Left lung (tissue), 10 donors: Measurements from ENCODE around the gene NDUFA11. TPM values are rescaled to one million over a fixed set of nuclear protein-coding genes. Genes with fewer than 3 reads are reported as not detected.
"Not testable (repeated sequence)": the region's sequence is repeated elsewhere in the genome, so short reads cannot be mapped to it uniquely, and the experiment has no call there.

Source experiments
- ATAC-seq: fragments of 200-7000 bp; cut with Tn5 transposase; one replicate; pipeline ENCODE4 v1.9.1; 2020; ENCODE audit warnings: moderate library complexity
- DNase-seq, 4 donors: peaks; one replicate each; pipeline ENCODE4 v3.0.0-alpha.2; 2013 to 2020
- H3K27ac ChIP-seq, 2 donors: fragments of 200-600 bp; sonication (generic) in 1 of 2; one replicate each; pipeline versions ENCODE4 v1.5.0 to v1.8.0; 2020 to 2021
- H3K27me3 ChIP-seq, 2 donors: fragments of 200-600 bp; sonication (generic) in 1 of 2; one replicate each; pipeline versions ENCODE4 v1.5.0 to v1.8.0; 2020 to 2021
- H3K36me3 ChIP-seq, 2 donors: fragments of 200-600 bp; sonication (generic) in 1 of 2; one replicate each; pipeline versions ENCODE4 v1.5.0 to v1.8.0; 2020 to 2021
- H3K4me1 ChIP-seq, 2 donors: fragments of 200-600 bp; one replicate each; pipeline ENCODE4 v1.8.0; 2021
- H3K4me3 ChIP-seq, 2 donors: fragments of 200-600 bp; sonication (generic) in 1 of 2; one replicate each; pipeline versions ENCODE4 v1.5.0 to v1.8.0; 2020 to 2021; ENCODE audit warnings: mild to moderate bottlenecking in 1 of 2
- H3K9me3 ChIP-seq, 2 donors: fragments of 200-600 bp; sonication (generic) in 1 of 2; one replicate each; pipeline versions ENCODE4 v1.5.0 to v1.8.0; 2020 to 2021
- CTCF ChIP-seq, 2 donors: fragments of 200-600 bp; sonication (generic) in 1 of 2; IDR thresholded peaks; one replicate each; pipeline versions ENCODE4 v1.5.0 to v1.8.0; 2021; ENCODE audit warnings: antibody characterized with exemption in 2 of 2
- intact Hi-C, 2 donors: fragments of 100-400 bp; cut with DNase I; formaldehyde crosslinking; loops; one replicate each; pipeline versions ENCODE4 v1.11.2 to v1.14.2; 2022
- polyA plus RNA-seq, 6 donors: library from polyadenylated mRNA; unstranded; fragments of 120-200 nt; gene quantifications; one replicate each; pipeline ENCODE4 v1.2.1, GENCODE V29; 2013; ENCODE audit not compliant: insufficient read length in 6 of 6
- total RNA-seq, 2 donors: library from RNA; stranded (reverse); fragmentation: NEBNext Ultra II Directional; extraction: Animal tissue kit (Norgen Biotek cat#: 25700); gene quantifications; one replicate each; pipeline ENCODE4 v1.2.1, GENCODE V29; 2021
- donor health status: DM: no; HTN: yes; CAD: no.
- donor health status: DM: no; HTN: no; CAD: no.

The NDUFA11 gene
- total and polyA plus RNA-seq, 8 donors, result 102 to 190 (median 141) TPM

DNA sequence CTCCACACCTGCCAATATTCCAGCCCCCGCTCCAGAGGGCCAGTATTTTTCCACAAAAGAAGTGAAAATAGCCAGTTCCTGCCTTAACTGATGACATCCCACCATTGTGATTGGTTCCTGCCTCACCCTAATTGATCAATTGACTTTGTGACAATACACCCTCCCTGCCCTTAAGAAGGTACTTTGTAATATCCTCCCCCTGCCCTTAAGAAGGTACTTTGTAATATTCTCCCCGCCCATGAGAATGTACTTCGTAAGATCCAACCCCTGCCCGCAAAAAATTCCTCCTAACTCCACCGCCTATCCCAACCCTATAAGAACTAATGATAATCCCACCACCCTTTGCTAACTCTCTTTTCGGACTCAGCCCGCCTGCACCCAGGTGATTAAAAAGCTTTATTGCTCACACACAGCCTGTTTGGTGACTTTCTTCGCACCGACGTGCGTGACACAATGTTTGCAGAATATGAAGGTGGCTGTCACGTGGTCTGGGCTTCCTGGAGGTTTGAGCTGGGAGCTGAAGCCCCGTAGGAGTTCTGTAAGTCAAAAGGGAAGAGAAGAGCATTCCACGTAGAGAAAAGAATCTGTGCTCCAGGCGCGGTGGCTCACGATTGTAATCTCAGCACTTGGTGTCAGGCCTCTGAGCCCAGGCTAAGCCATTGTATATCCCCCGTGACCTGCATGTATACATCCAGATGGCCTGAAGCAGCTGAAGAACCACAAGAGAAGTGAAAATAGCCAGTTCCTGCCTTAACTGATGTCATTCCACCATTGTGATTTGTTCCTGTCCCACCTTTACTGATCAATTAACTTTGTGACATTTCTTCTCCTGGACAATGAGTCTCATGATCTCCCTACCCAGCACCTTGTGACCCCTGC is 46.1 kb downstream of the NDUFA11 start:
- no peaks in the 10 kb centered on the region for H3K4me1 ChIP-seq
- intact Hi-C loops, result no loop called here

GRCh38 chr19:5855151-5855550 is 48.4 kb downstream of the NDUFA11 start:
- DNase-seq, intact Hi-C loops, H3K27me3 ChIP-seq: not testable (repeated sequence)

More for the DNA sequence above, 46.1 kb downstream of the NDUFA11 start:
- Histone ChIP-seq H3K27me3 (no peaks in the 10 kb centered on the region), H3K27ac (no peak overlapping the region), H3K36me3 (no peaks in the 10 kb centered on the region), H3K9me3 (no peaks in the 10 kb centered on the region), H3K4me3 (no peak overlapping the region)
- peak in 1 of 4 donors; percentile 41 for DNase-seq
- TF ChIP-seq CTCF (IDR thresholded peaks at IDR 0.05), result no peak
- no peak for ATAC-seq

GRCh38 chr19:5854121-5854520 is 49.5 kb downstream of the NDUFA11 start:
- H3K27ac ChIP-seq, ATAC-seq, H3K36me3 ChIP-seq, intact Hi-C loops, H3K27me3 ChIP-seq, H3K4me3 ChIP-seq, DNase-seq, H3K9me3 ChIP-seq, H3K4me1 ChIP-seq: not testable (repeated sequence)

More at GRCh38 chr19:5855151-5855550, 48.4 kb downstream of the NDUFA11 start:
- H3K9me3 ChIP-seq, H3K27ac ChIP-seq, H3K4me3 ChIP-seq, ATAC-seq, H3K4me1 ChIP-seq, H3K36me3 ChIP-seq: not testable (repeated sequence)

GRCh38 chr19:5851302-5851701 is 52.3 kb downstream of the NDUFA11 start, which contains the start of gene FUT3:
FUT3 (minus strand) TSS chr19:5851449.
- Histone ChIP-seq H3K4me3 (peak within 1 kb of the TSS in 1 of 2 donors; percentile 31), H3K9me3 (no peaks in the 10 kb centered on the region), H3K36me3 (no peaks in the 10 kb centered on the region), H3K27me3 (no peaks in the 10 kb centered on the region), H3K27ac (peak within 1 kb of the TSS; percentile 42 to 71), H3K4me1 (no peaks in the 10 kb centered on the region)
- intact Hi-C loops, result no loop called here
- ATAC-seq (peak; percentile 87), DNase-seq (peak in 1 of 4 donors; percentile 66)
- TF ChIP-seq CTCF (IDR thresholded peaks at IDR 0.05), result no peak

- Histone ChIP-seq H3K36me3 (no peaks in the 10 kb centered on the region), H3K27me3 (no peaks in the 10 kb centered on the region), H3K9me3 (no peaks in the 10 kb centered on the region), H3K27ac (peak overlapping the region; percentile 42 to 71), H3K4me3 (peak overlapping the region in 1 of 2 donors; percentile 31), H3K4me1 (no peaks in the 10 kb centered on the region)
- DNase-seq (peak in 3 of 4 donors; percentile 52 to 83 (median 79)), ATAC-seq (peak; percentile 93)
- no peak for TF ChIP-seq CTCF (IDR thresholded peaks at IDR 0.05)
- intact Hi-C loops, result no loop called here
These were observed 52.8 kb downstream of the NDUFA11 start for GRCh38 chr19:5850743-5851293.

DNA sequence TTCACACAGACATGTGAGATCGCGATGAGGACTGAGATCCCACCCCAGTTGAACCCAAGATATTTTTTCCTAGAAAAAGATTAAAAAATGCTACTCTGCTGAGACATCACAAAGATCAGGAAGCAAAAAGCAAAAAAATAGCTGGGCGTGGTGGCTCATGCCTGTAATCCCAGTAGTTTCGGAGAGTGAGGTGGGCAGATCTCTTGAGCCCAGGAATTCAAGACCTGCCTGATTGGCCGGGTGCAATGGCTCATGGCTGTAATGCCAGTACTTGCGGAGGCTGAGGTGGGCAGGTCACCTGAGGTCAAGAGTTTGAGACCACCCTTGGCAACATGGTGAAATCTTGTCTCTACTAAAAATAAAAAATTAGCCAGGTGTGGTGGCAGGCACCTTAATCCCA is 53.4 kb downstream of the NDUFA11 start:
- Histone ChIP-seq H3K27ac (no peak overlapping the region), H3K36me3 (no peaks in the 10 kb centered on the region), H3K9me3 (no peaks in the 10 kb centered on the region), H3K27me3 (no peaks in the 10 kb centered on the region), H3K4me3 (peak overlapping the region in 1 of 2 donors; percentile 31), H3K4me1 (no peaks in the 10 kb centered on the region)
- no peak for DNase-seq
- no peak for TF ChIP-seq CTCF (IDR thresholded peaks at IDR 0.05)
- intact Hi-C loops, result no loop called here
- ATAC-seq, result peak; percentile 43

GRCh38 chr19:5848621-5849020 is 55.0 kb downstream of the NDUFA11 start:
- H3K27ac ChIP-seq, intact Hi-C loops, H3K4me3 ChIP-seq, H3K36me3 ChIP-seq, H3K4me1 ChIP-seq, H3K27me3 ChIP-seq, DNase-seq, ATAC-seq, H3K9me3 ChIP-seq: not testable (repeated sequence)

- DNase-seq, intact Hi-C loops, H3K4me3 ChIP-seq, H3K4me1 ChIP-seq, H3K27ac ChIP-seq, H3K27me3 ChIP-seq, ATAC-seq, H3K9me3 ChIP-seq, H3K36me3 ChIP-seq: not testable (repeated sequence)
These were observed 55.7 kb downstream of the NDUFA11 start for GRCh38 chr19:5847846-5848245.
